K562 treated with DMSO at 1 percent for 12 hours (cell line): ENCODE results near the gene OR6C2. TPM values are rescaled to one million over a fixed set of nuclear protein-coding genes. Genes with fewer than 3 reads are reported as not detected.

ENCODE experiments used
- total RNA-seq: library from RNA; unstranded; fragments of 300-600 nt; gene quantifications from 2 replicates; pipeline ENCODE4 v1.2.3, GENCODE V29; 2022; ENCODE audit not compliant: insufficient read depth

OR6C2 gene
- total RNA-seq, result not detected in 2 replicates

GRCh38 chr12:55443776-55444175 is at the start of gene OR6C2:
Gene OR6C2 (plus strand): TSS chr12:55444076. CDS start chr12:55452214, 8,138 bp downstream.

DNA sequence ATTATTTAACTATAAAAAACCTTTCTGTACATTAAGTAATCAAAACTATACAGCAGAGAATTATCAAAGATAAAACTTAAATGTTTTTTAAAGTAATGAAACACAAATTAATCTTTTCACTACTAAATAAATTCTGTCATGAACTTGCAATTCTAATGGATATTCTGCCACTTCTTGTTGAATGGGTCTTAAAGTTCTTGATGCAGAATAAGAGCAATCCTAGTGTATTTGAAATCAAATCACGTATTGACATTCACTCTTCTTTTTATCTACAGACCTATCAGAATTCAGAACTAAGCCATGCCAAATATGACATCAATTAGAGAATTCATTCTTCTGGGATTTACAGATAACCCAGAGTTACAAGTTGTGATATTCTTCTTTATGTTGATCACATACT is 43.6 kb upstream of the OR6C2 start, which contains the start of gene OR6C65:
OR6C65 (plus strand) TSS at position 301 of the 400 bp plus-strand sequence; CDS start at position 301, 0 bp downstream.

GRCh38 chr12:55425954-55426353 is 17.9 kb upstream of the OR6C2 start, which contains the start of gene OR6C76:
Gene OR6C76 (plus strand): TSS chr12:55426254. CDS start chr12:55426254, 0 bp downstream.

GRCh38 chr12:55470088-55470829 is 26.4 kb downstream of the OR6C2 start, which contains the start of gene OR6C70:
Gene OR6C70 (minus strand): TSS chr12:55470138. CDS start chr12:55470138, 0 bp downstream.

GRCh38 chr12:55492078-55492477 is 48.2 kb downstream of the OR6C2 start, which contains the start of gene OR6C68:
Gene OR6C68 (plus strand): TSS chr12:55492378. CDS start chr12:55492378, 0 bp downstream.

Other genes with a start within 250 kb of the OR6C2 start
- not detected in 2 replicates for gene OR10A7, start 223.1 kb upstream of the OR6C2 start, total RNA-seq
- gene OR6C74, start 199.5 kb upstream of the OR6C2 start, total RNA-seq, result not detected in 2 replicates
- not detected in 2 replicates for gene OR6C6, start 147.5 kb upstream of the OR6C2 start, total RNA-seq
- not detected in 2 replicates for gene OR6C1, start 129.7 kb upstream of the OR6C2 start, total RNA-seq
- gene OR6C3, start 113.3 kb upstream of the OR6C2 start, total RNA-seq, result not detected in 2 replicates
- gene OR6C75, start 81.1 kb upstream of the OR6C2 start, total RNA-seq, result not detected in 2 replicates
- not detected in 2 replicates for gene OR6C65, start 43.5 kb upstream of the OR6C2 start, total RNA-seq
- gene OR6C76, start 17.8 kb upstream of the OR6C2 start, total RNA-seq, result not detected in 2 replicates
- not detected in 2 replicates for gene OR6C70, start 26.1 kb downstream of the OR6C2 start, total RNA-seq
- gene OR6C68, start 48.3 kb downstream of the OR6C2 start, total RNA-seq, result not detected in 2 replicates
- gene OR6C4, start 105.5 kb downstream of the OR6C2 start, total RNA-seq, result not detected in 2 replicates
- gene OR2AP1, start 128.4 kb downstream of the OR6C2 start, total RNA-seq, result not detected in 2 replicates
- gene OR10P1, start 192.8 kb downstream of the OR6C2 start, total RNA-seq, result not detected in 2 replicates